UCSD-AML1 (cell line): ENCODE data around the gene LRRC10B.

Experiments used
- DNase-seq: peaks from one replicate; lab custom pipeline; 2025; ENCODE audit not compliant: unreplicated experiment; lab: John Stamatoyannopoulos, UW

The LRRC10B gene

GRCh38 chr11:61544466-61544865 lies 35.9 kb downstream of the LRRC10B start:
- no peak for DNase-seq

- DNase-seq, result no peak
Measured at GRCh38 chr11:61545341-61545740, 36.8 kb downstream of the LRRC10B start.

GRCh38 chr11:61545921-61546320 lies 37.4 kb downstream of the LRRC10B start:
- no peak for DNase-seq

GRCh38 chr11:61546663-61547062 lies 38.1 kb downstream of the LRRC10B start:
- no peak for DNase-seq

GRCh38 chr11:61547246-61547645 lies 38.7 kb downstream of the LRRC10B start:
- DNase-seq, result no peak

- DNase-seq, result no peak
Measured at GRCh38 chr11:61549177-61549576, 40.6 kb downstream of the LRRC10B start.

GRCh38 chr11:61549662-61550568 lies 41.4 kb downstream of the LRRC10B start:
- no peak for DNase-seq

GRCh38 chr11:61550665-61551227 lies 42.2 kb downstream of the LRRC10B start:
- no peak for DNase-seq

- no peak for DNase-seq
Measured at GRCh38 chr11:61551634-61552033, 43.1 kb downstream of the LRRC10B start.

GRCh38 chr11:61552108-61552635 lies 43.6 kb downstream of the LRRC10B start:
- no peak for DNase-seq

GRCh38 chr11:61553373-61554171 lies 45.0 kb downstream of the LRRC10B start:
- no peak for DNase-seq

GRCh38 chr11:61554172-61554988 lies 45.8 kb downstream of the LRRC10B start:
- no peak for DNase-seq

- DNase-seq, result no peak
Measured at GRCh38 chr11:61555051-61555969, 46.8 kb downstream of the LRRC10B start.

- DNase-seq, result no peak
Measured at GRCh38 chr11:61555978-61556377, 47.4 kb downstream of the LRRC10B start.

GRCh38 chr11:61556621-61557020 lies 48.1 kb downstream of the LRRC10B start:
- DNase-seq, result no peak
